GM12878 (cell line): ENCODE results near the gene CDH2. TPM values are rescaled to one million over a fixed set of nuclear protein-coding genes. Genes with fewer than 3 reads are reported as not detected.

Experiments used
- ATAC-seq: fragments of 200-7000 bp; cut with Tn5 transposase; 3 replicates; pipeline ENCODE4 v1.9.1; 2020; ENCODE audit warnings: mild to moderate bottlenecking, moderate library complexity
- BruUV-seq: library from RNA; stranded (reverse); fragments of 400-500 nt; replicated peaks from 2 replicates; lab custom pipeline; 2021; lab: Mats Ljungman, UMichigan
- CTCF ChIA-PET: fragments of 300-600 bp; sonication (Branson Sonifier 250); formaldehyde crosslinking; extraction: SDS; loops from one replicate; lab custom pipeline; 2021; ENCODE audit warnings: inconsistent platforms; lab: Yijun Ruan, JAX
- POLR2A ChIA-PET: fragments of 350-600 bp; formaldehyde crosslinking; extraction: SDS; loops from one replicate; lab custom pipeline; 2021; ENCODE audit warnings: inconsistent platforms; lab: Charles Lee
- RAD21 ChIA-PET: fragments of 300-600 bp; sonication (Branson Sonifier 250); formaldehyde crosslinking; loops from one replicate; lab custom pipeline; 2023; ENCODE audit warnings: antibody characterized with exemption; ENCODE audit not compliant: unreplicated experiment; lab: Charles Lee
- SMC1A ChIA-PET: fragments of 300-600 bp; sonication (Branson Sonifier 250); formaldehyde crosslinking; loops from one replicate; lab custom pipeline; 2023; ENCODE audit not compliant: unreplicated experiment, uncharacterized antibody; lab: Charles Lee
- DNase-seq: peaks from one replicate; pipeline ENCODE4 v3.0.0-alpha.2; 2011; ENCODE audit warnings: low read depth, low spot score
- FAIRE-seq: peaks from 3 replicates; lab custom pipeline; 2011; peaks lifted over from hg19 to GRCh38; lab: Jason Lieb, UNC
- H2AFZ ChIP-seq: 2 replicates; pipeline ENCODE4 v1.6.0; 2011; ENCODE audit warnings: low read depth, low read length, control low read depth; ENCODE audit not compliant: control insufficient read depth
- H3K27ac ChIP-seq: 2 replicates; pipeline ENCODE4 v1.5.1; 2011; ENCODE audit warnings: control low read depth; ENCODE audit not compliant: control insufficient read depth, insufficient read depth
- H3K27me3 ChIP-seq, 2 experiments: replicated peaks in 1 of 2; 2 replicates each; pipeline versions ENCODE4 v1.6.0 to v1.6.1; 2011; ENCODE audit warnings: low read length in 1 of 2; ENCODE audit not compliant: control insufficient read depth in 2 of 2, insufficient read depth in 2 of 2
- H3K36me3 ChIP-seq, 2 experiments: 2 replicates each; pipeline ENCODE4 v1.5.1; 2011; ENCODE audit warnings: low read length in 1 of 2; ENCODE audit not compliant: control insufficient read depth in 2 of 2, insufficient read depth in 2 of 2
- H3K4me1 ChIP-seq: 2 replicates; pipeline ENCODE4 v1.6.1; 2011; ENCODE audit warnings: mild to moderate bottlenecking, low read length, moderate library complexity, mixed read lengths; ENCODE audit not compliant: control insufficient read depth, insufficient read depth
- H3K4me2 ChIP-seq: 2 replicates; pipeline ENCODE4 v1.6.0; 2011; ENCODE audit warnings: control low read depth; ENCODE audit not compliant: control insufficient read depth, insufficient read depth
- H3K4me3 ChIP-seq: fragments of 200-600 bp; sonication (generic); 2 replicates; pipeline ENCODE4 v1.5.1; 2016
- H3K79me2 ChIP-seq: 2 replicates; pipeline ENCODE4 v1.6.0; 2011; ENCODE audit warnings: low read length; ENCODE audit not compliant: control insufficient read depth, insufficient read depth
- H3K9ac ChIP-seq: 2 replicates; pipeline ENCODE4 v1.8.0; 2011; ENCODE audit warnings: low read length, control low read depth, mixed read lengths; ENCODE audit not compliant: control insufficient read depth, insufficient read depth
- H3K9me3 ChIP-seq: replicated peaks from 3 replicates; pipeline ENCODE4 v1.5.1; 2011; ENCODE audit warnings: mild to moderate bottlenecking, low read length; ENCODE audit not compliant: control insufficient read depth, insufficient read depth
- H4K20me1 ChIP-seq: 2 replicates; pipeline ENCODE4 v1.6.0; 2011; ENCODE audit not compliant: control insufficient read depth, insufficient read depth
- CBFB ChIP-seq: IDR thresholded peaks from 2 replicates; pipeline ENCODE4 v1.6.1; 2016; ENCODE audit warnings: antibody characterized with exemption, low read depth
- CBX3 ChIP-seq: fragments of 200-600 bp; sonication (generic); IDR thresholded peaks from 2 replicates; pipeline ENCODE4 v1.6.1; 2016; ENCODE audit warnings: low read depth, borderline replicate concordance
- CHD1 ChIP-seq: IDR thresholded peaks from 2 replicates; pipeline ENCODE4 v1.6.1; 2012; ENCODE audit warnings: low read depth, low read length, improper control_type of control experiment
- CREM ChIP-seq: IDR thresholded peaks from 2 replicates; pipeline ENCODE4 v1.6.1; 2014; ENCODE audit warnings: antibody characterized with exemption, low read depth
- IKZF1 ChIP-seq: fragments of 450-650 bp; conservative IDR thresholded peaks from 2 replicates; pipeline ENCODE4 v1.6.1; 2017; ENCODE audit warnings: antibody characterized with exemption, mild to moderate bottlenecking
- KDM1A ChIP-seq: fragments of 200-600 bp; sonication (generic); IDR thresholded peaks from 2 replicates; pipeline ENCODE4 v1.6.1; 2016; ENCODE audit warnings: borderline replicate concordance
- KLF5 ChIP-seq: fragments of 450-650 bp; IDR thresholded peaks from 2 replicates; pipeline ENCODE4 v1.6.1; 2014; ENCODE audit warnings: mild to moderate bottlenecking; ENCODE audit not compliant: partially characterized antibody
- MTA3 ChIP-seq: IDR thresholded peaks from 2 replicates; pipeline ENCODE4 v1.6.1; 2012; ENCODE audit warnings: low read length, inconsistent platforms, borderline replicate concordance
- NR2C2 ChIP-seq: IDR thresholded peaks from 2 replicates; pipeline ENCODE4 v1.6.1; 2011; ENCODE audit warnings: borderline replicate concordance, low read depth; ENCODE audit not compliant: control insufficient read depth, insufficient read length
- PAX8 ChIP-seq: fragments of 450-650 bp; IDR thresholded peaks from 2 replicates; pipeline ENCODE4 v1.6.1; 2017; ENCODE audit warnings: mild to moderate bottlenecking, moderate library complexity
- RB1 ChIP-seq: fragments of 450-650 bp; formaldehyde crosslinking; IDR thresholded peaks from 2 replicates; pipeline ENCODE4 v1.6.1; 2017; ENCODE audit warnings: mild to moderate bottlenecking, borderline replicate concordance
- RBBP5 ChIP-seq: fragments of 200-600 bp; sonication (generic); conservative IDR thresholded peaks from 2 replicates; pipeline ENCODE4 v1.6.1; 2016
- SMC3 ChIP-seq: IDR thresholded peaks from 2 replicates; pipeline ENCODE4 v1.6.1; 2011; ENCODE audit warnings: low read length, improper control_type of control experiment, borderline replicate concordance
- SPI1 ChIP-seq: IDR thresholded peaks from 2 replicates; pipeline ENCODE4 v1.6.1; 2011; ENCODE audit warnings: low read depth, mild to moderate bottlenecking, low read length, moderate library complexity, borderline replicate concordance; ENCODE audit not compliant: insufficient read depth
- SUZ12 ChIP-seq: fragments of 200-600 bp; sonication (generic); IDR thresholded peaks from one replicate; pipeline ENCODE4 v1.6.1; 2018; ENCODE audit warnings: antibody characterized with exemption, mild to moderate bottlenecking; ENCODE audit not compliant: unreplicated experiment
- TAF1 ChIP-seq: IDR thresholded peaks from 2 replicates; pipeline ENCODE4 v1.6.1; 2011; ENCODE audit warnings: mild to moderate bottlenecking, low read depth, low read length, borderline replicate concordance
- TCF12 ChIP-seq: IDR thresholded peaks from 2 replicates; pipeline ENCODE4 v1.6.1; 2011; ENCODE audit warnings: low read depth, mild to moderate bottlenecking, low read length
- WGBS: methylation state at CpG from one replicate; pipeline ENCODE4 v1.1.6; 2016; ENCODE audit warnings: low lambda C conversion rate; ENCODE audit not compliant: insufficient replicate concordance, insufficient coverage; ENCODE audit errors: missing lambda C conversion rate; 5-methylcytosine and 5-hydroxymethylcytosine counted together
- in situ Hi-C: fragments of 300-500 bp; cut with MboI; formaldehyde crosslinking; loops from 9 replicates; pipeline ENCODE4 v1.14.3; 2018; ENCODE audit warnings: mixed read lengths
- intact Hi-C: fragments of 100-400 bp; cut with micrococcal nuclease; formaldehyde crosslinking; loops from one replicate; pipeline ENCODE4 v1.14.2; 2022; ENCODE audit not compliant: unreplicated experiment
- polyA plus RNA-seq, 11 experiments: library from polyadenylated mRNA; depleted of rRNA in 4 of 11; unstranded in 6 of 11; stranded (reverse) in 5 of 11; fragments of >200 nt; fragmentation: Nextera tagmentation in 4 of 11; fragmentation: Illumina TruSeq in 1 of 11; extraction: Ambion mirVana in 4 of 11; extraction: Trizol in 1 of 11; gene quantifications; 1 replicate in 1 of 11; 2 replicates in 10 of 11; pipeline versions ENCODE4 v1.2.1 to v1.2.3, GENCODE V29; 2011 to 2016; ENCODE audit warnings: inconsistent platforms in 2 of 11, missing spikeins in 2 of 11, low read depth in 1 of 11
- total RNA-seq, 4 experiments: library from RNA; depleted of rRNA in 3 of 4; stranded (reverse); fragments of >200 nt in 3 of 4; fragmentation: Illumina TruSeq in 1 of 4; extraction: Trizol in 1 of 4; gene quantifications; 2 replicates each; pipeline versions ENCODE4 v1.2.1 to v1.2.3, GENCODE V29; 2013 to 2021

Gene CDH2
- total and polyA plus RNA-seq, 10 of the 15 experiments (the other 5 are each of a cell fraction or from before 2014, with no cell fraction given): 0.01 to 0.25 (median 0.06) TPM; not detected in 4

GRCh38 chr18:28124131-28125029, 52.5 kb downstream of the CDH2 start:
- ChIA-PET SMC1A (no interaction called here), CTCF (no interaction called here), POLR2A (no interaction called here)
- H2AFZ ChIP-seq: no peak overlapping the region
- DNase-seq (no peak), FAIRE-seq (no peak)
- no TSS peak for BruUV-seq
- no peak overlapping the region for H3K4me2 ChIP-seq
- H3K9me3 ChIP-seq: no peaks in the 10 kb centered on the region
- H3K27me3 ChIP-seq: no peaks in the 10 kb centered on the region
- in situ Hi-C loops: no loop called here
- no peaks in the 10 kb centered on the region for H3K36me3 ChIP-seq
- H3K27ac ChIP-seq: no peak overlapping the region
- no peak for TF ChIP-seq IKZF1
- no peak for TF ChIP-seq MTA3
- no peak for TF ChIP-seq RBBP5
- TF ChIP-seq SUZ12: no peak
- no peak for TF ChIP-seq KDM1A
- TF ChIP-seq SMC3: no peak
- TF ChIP-seq, all 136 proteins: peak for 0
- H3K79me2 ChIP-seq: no peaks in the 10 kb centered on the region
- no peaks in the 10 kb centered on the region for H3K4me1 ChIP-seq
- H3K9ac ChIP-seq: no peak overlapping the region
- no peak for ATAC-seq
- RAD21 ChIA-PET: no interaction called here
- H3K4me3 ChIP-seq: no peak overlapping the region
- intact Hi-C loops: no loop called here
- WGBS: 16% methylated on average over 4 of the region's 4 CpGs
- H4K20me1 ChIP-seq: no peaks in the 10 kb centered on the region

DNA sequence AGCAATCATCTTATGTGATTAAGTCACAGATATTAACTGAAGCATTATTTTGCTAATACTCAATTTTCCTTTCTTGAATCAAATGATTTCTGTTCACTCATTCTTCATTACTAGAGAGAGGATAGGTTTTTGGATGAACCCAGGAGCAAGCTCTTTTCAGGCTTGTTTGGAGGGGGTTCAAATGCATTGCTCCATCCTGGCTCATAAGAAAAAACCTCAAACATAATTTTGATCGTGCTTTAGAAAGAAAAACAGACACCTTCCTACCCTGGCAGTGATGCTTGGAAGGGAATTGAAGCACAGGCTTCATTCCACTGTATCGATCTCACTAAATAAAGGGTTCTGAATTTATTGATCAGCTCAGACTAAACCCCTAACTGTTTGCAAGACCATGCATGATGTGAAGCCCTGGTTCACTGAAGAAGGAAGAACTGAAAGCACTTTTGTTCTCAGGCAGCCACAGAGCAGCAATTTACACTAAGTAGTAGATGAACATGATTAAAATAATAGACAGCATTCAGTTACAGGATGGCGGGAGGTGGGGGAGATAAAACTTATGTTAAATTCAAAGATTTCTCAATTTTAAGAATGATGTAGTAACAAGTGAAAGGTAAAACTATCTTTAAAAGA, 53.4 kb downstream of the CDH2 start:
- in situ Hi-C loops (no loop called here), intact Hi-C loops (no loop called here)
- no peaks in the 10 kb centered on the region for H3K36me3 ChIP-seq
- no peak overlapping the region for H3K4me2 ChIP-seq
- ChIA-PET RAD21 (no interaction called here), SMC1A (no interaction called here), CTCF (no interaction called here), POLR2A (no interaction called here)
- H3K9me3 ChIP-seq: no peaks in the 10 kb centered on the region
- H3K9ac ChIP-seq: no peak overlapping the region
- FAIRE-seq: no peak
- no peak for DNase-seq
- H2AFZ ChIP-seq: no peak overlapping the region
- no TSS peak for BruUV-seq
- no peaks in the 10 kb centered on the region for H4K20me1 ChIP-seq
- ATAC-seq: no peak
- 56% methylated on average over 3 of the region's 3 CpGs for WGBS
- no peaks in the 10 kb centered on the region for H3K79me2 ChIP-seq
- TF ChIP-seq CREM (no peak), KLF5 (no peak), CHD1 (no peak), CBFB (no peak), RB1 (no peak), TAF1 (no peak), PAX8 (no peak), SPI1 (no peak), CBX3 (no peak), TCF12 (no peak), NR2C2 (no peak)
- H3K4me3 ChIP-seq: no peak overlapping the region
- H3K4me1 ChIP-seq: no peaks in the 10 kb centered on the region
- H3K27me3 ChIP-seq: no peaks in the 10 kb centered on the region
- H3K27ac ChIP-seq: no peak overlapping the region
